Esophagus muscularis mucosa (tissue), 4 donors: ENCODE results near the gene ELOF1.

Experiments
- EP300 ChIP-seq: sonication (generic); formaldehyde crosslinking; IDR thresholded peaks from one replicate; pipeline ENCODE4 v1.6.1; 2017; ENCODE audit warnings: antibody characterized with exemption
- POLR2AphosphoS5 ChIP-seq, 2 donors: sonication (generic); formaldehyde crosslinking; IDR thresholded peaks; one replicate each; pipeline ENCODE4 v1.6.1; 2017; ENCODE audit warnings: antibody characterized with exemption in 2 of 2
- TF ChIP-seq, protein P1 (sequence below), 3 experiments: fragments of 200-600 bp in 2 of 3; fragments of 450-650 bp in 1 of 3; sonication (generic) in 2 of 3; IDR thresholded peaks; one replicate each; pipeline ENCODE4 v1.5.1; 2017 to 2019; ENCODE audit warnings: antibody characterized with exemption in 3 of 3, mild to moderate bottlenecking in 2 of 3, moderate library complexity in 1 of 3

- TF ChIP-seq, protein P1, sequence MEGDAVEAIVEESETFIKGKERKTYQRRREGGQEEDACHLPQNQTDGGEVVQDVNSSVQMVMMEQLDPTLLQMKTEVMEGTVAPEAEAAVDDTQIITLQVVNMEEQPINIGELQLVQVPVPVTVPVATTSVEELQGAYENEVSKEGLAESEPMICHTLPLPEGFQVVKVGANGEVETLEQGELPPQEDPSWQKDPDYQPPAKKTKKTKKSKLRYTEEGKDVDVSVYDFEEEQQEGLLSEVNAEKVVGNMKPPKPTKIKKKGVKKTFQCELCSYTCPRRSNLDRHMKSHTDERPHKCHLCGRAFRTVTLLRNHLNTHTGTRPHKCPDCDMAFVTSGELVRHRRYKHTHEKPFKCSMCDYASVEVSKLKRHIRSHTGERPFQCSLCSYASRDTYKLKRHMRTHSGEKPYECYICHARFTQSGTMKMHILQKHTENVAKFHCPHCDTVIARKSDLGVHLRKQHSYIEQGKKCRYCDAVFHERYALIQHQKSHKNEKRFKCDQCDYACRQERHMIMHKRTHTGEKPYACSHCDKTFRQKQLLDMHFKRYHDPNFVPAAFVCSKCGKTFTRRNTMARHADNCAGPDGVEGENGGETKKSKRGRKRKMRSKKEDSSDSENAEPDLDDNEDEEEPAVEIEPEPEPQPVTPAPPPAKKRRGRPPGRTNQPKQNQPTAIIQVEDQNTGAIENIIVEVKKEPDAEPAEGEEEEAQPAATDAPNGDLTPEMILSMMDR (IDR thresholded peaks at IDR 0.05): no peak
- TF ChIP-seq EP300 (no peak), POLR2AphosphoS5 (IDR thresholded peaks at IDR 0.05) (no peak)
Measured at GRCh38 chr19:11540645-11541044, 18.4 kb downstream of the ELOF1 start.
